Thoracic aorta (tissue), 2 donors: ENCODE measurements around the gene ABCG4. TPM values are rescaled to one million over a fixed set of nuclear protein-coding genes. Genes with fewer than 3 reads are reported as not detected.

Experiments
- ATAC-seq: fragments of 150-250 bp; one replicate; pipeline ENCODE4 v1.8.0; 2017; ENCODE audit warnings: low read depth; ENCODE audit not compliant: insufficient number of reproducible peaks, low FRiP score
- DNase-seq: peaks from one replicate; pipeline ENCODE4 v3.0.0-alpha.2; 2020; ENCODE audit warnings: low spot score
- H3K27ac ChIP-seq, 2 donors: fragments of 200-600 bp; sonication (generic); 1 replicate in 1 of 2; 2 replicates in 1 of 2; pipeline ENCODE4 v1.5.1; 2016; ENCODE audit warnings: mild to moderate bottlenecking in 2 of 2, moderate library complexity in 2 of 2
- H3K27me3 ChIP-seq: fragments of 200-600 bp; sonication (generic); replicated peaks from 2 replicates; pipeline ENCODE4 v1.6.0; 2016; ENCODE audit warnings: mild to moderate bottlenecking; ENCODE audit not compliant: insufficient read depth
- H3K36me3 ChIP-seq: fragments of 200-600 bp; sonication (generic); one replicate; pipeline ENCODE4 v1.5.1; 2016
- H3K4me1 ChIP-seq, 2 donors: fragments of 200-600 bp; sonication (generic); 1 replicate in 1 of 2; 2 replicates in 1 of 2; pipeline versions ENCODE4 v1.5.1 to v1.6.0; 2016; ENCODE audit warnings: low read depth in 2 of 2, mild to moderate bottlenecking in 1 of 2; ENCODE audit not compliant: control insufficient read depth in 1 of 2
- H3K4me3 ChIP-seq: fragments of 200-600 bp; sonication (generic); 2 replicates; pipeline ENCODE4 v1.5.1; 2016; ENCODE audit warnings: mild to moderate bottlenecking
- H3K9me3 ChIP-seq: fragments of 200-600 bp; sonication (generic); 2 replicates; pipeline ENCODE4 v1.5.1; 2016
- total RNA-seq, 2 donors: library from RNA; depleted of rRNA; stranded (reverse); fragments of >200 nt; gene quantifications; one replicate each; pipeline versions ENCODE4 v1.1.0 to v1.2.3, GENCODE V29; 2016
- TF ChIP-seq, protein P1 (sequence below): fragments of 200-600 bp; sonication (generic); IDR thresholded peaks from one replicate; pipeline ENCODE4 v1.5.1; 2019; ENCODE audit warnings: antibody characterized with exemption

ABCG4 gene
- total RNA-seq, 2 donors from 2014 or later = 1.6 TPM; not detected in 1

- H3K27ac ChIP-seq = peak overlapping the region; percentile 88 to 96
- TF ChIP-seq, protein P1, sequence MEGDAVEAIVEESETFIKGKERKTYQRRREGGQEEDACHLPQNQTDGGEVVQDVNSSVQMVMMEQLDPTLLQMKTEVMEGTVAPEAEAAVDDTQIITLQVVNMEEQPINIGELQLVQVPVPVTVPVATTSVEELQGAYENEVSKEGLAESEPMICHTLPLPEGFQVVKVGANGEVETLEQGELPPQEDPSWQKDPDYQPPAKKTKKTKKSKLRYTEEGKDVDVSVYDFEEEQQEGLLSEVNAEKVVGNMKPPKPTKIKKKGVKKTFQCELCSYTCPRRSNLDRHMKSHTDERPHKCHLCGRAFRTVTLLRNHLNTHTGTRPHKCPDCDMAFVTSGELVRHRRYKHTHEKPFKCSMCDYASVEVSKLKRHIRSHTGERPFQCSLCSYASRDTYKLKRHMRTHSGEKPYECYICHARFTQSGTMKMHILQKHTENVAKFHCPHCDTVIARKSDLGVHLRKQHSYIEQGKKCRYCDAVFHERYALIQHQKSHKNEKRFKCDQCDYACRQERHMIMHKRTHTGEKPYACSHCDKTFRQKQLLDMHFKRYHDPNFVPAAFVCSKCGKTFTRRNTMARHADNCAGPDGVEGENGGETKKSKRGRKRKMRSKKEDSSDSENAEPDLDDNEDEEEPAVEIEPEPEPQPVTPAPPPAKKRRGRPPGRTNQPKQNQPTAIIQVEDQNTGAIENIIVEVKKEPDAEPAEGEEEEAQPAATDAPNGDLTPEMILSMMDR = no peak
- no peaks in the 10 kb centered on the region for H3K9me3 ChIP-seq
- DNase-seq = no peak
- H3K27me3 ChIP-seq = no peaks in the 10 kb centered on the region
- no peaks in the 10 kb centered on the region for H3K36me3 ChIP-seq
- no peak for ATAC-seq
- peaks cover 13 to 17% of the 10 kb centered on the region in 2 donors for H3K4me1 ChIP-seq
- peak overlapping the region; percentile 100 for H3K4me3 ChIP-seq
These were observed 56.2 kb downstream of the ABCG4 start for GRCh38 chr11:119205080-119205479.

- TF ChIP-seq, protein P1 = peak; percentile 95
- DNase-seq (peak; percentile 86), ATAC-seq (peak; percentile 97)
- Histone ChIP-seq H3K9me3 (no peaks in the 10 kb centered on the region), H3K4me3 (peak within 1 kb of the TSS; percentile 100), H3K27ac (peak within 1 kb of the TSS; percentile 88 to 96), H3K4me1 (peaks cover 13 to 17% of the 10 kb centered on the region in 2 donors), H3K27me3 (no peaks in the 10 kb centered on the region), H3K36me3 (no peaks in the 10 kb centered on the region)
These were observed 57.0 kb downstream of the ABCG4 start, which contains the start of gene CBL for GRCh38 chr11:119205574-119206510. Gene CBL, plus strand, starts transcription at chr11:119206339. Its CDS starts 79 bp downstream, at chr11:119206418.

DNA sequence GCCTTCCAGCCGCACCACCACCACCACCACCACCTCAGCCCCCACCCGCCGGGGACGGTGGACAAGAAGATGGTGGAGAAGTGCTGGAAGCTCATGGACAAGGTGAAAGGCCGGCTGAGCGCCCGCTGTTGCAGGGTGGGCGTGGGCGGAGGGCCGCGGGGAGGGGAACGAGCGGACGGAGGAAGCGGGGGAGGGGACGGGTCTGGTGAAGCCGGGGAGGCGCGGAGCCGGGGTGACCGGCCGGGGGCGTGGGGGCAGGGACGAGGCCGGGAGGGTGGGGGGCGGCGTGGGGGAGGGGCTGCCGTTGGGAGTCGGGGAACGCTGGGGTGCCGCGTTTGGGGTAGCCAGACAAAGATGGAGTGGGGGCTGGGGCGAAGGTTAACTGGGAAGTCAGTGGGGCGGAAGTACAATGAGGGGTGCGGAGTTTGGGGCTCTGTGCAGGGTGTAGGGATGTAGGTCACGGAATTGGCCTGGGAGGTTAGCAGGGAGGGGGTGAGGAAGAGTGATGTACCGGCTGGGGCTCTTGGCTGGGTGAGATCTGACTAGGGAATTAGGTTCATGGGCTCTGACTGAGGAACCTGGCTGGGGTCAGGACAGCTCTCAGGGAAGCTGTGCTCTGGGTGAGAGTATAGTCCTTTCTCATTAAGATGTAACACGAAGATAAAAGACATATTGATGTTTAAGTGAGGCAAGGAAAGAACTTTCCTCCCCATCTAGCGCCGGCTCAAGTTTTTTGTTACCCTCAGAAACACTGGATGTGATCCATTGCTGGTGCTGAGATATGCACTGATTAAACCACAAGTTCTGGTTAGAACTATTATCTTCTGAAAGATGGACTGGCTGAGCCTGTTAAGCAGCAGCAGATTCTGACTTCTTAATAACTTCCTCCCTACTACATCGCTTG, 57.9 kb downstream of the ABCG4 start:
- no peak for ATAC-seq
- peak; percentile 10 for DNase-seq
- peak overlapping the region; percentile 100 for H3K4me3 ChIP-seq
- TF ChIP-seq, protein P1 = no peak
- peak overlapping the region; percentile 88 to 96 for H3K27ac ChIP-seq
- peaks cover 13 to 17% of the 10 kb centered on the region in 2 donors for H3K4me1 ChIP-seq
- H3K27me3 ChIP-seq = no peaks in the 10 kb centered on the region
- no peaks in the 10 kb centered on the region for H3K36me3 ChIP-seq
- H3K9me3 ChIP-seq = no peaks in the 10 kb centered on the region

DNA sequence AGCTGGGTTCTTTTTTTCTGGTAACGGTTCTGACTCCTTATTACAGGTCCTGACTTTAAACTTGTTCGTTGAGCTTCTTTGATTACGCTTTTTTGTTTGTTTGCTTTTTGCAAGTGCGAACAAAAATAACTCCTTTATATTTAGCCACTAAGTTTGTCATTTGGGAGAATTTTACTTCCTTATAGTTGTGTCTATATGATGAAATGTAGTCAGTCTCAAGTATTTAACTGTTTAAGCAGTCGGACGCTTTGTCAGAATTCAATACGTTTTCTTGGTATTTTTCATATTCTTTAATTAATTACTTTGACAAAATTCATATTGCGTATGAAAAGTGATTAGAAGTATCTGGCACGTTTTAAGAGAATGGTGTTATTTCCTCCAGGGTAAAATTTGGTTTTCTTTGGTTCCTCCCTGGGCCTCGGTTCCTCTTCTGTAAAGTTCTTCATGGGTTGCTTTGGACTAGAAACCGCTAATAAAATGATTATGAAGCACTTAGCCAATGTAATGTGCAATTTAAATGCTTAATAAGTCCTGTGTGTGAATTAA, 58.6 kb downstream of the ABCG4 start:
- H3K27me3 ChIP-seq = no peaks in the 10 kb centered on the region
- H3K36me3 ChIP-seq = no peaks in the 10 kb centered on the region
- peak overlapping the region; percentile 100 for H3K4me3 ChIP-seq
- H3K9me3 ChIP-seq = no peaks in the 10 kb centered on the region
- H3K27ac ChIP-seq = peak overlapping the region in 1 of 2 donors; percentile 96
- ATAC-seq (no peak), DNase-seq (no peak)
- peaks cover 13 to 17% of the 10 kb centered on the region in 2 donors for H3K4me1 ChIP-seq
- TF ChIP-seq, protein P1 = no peak
